H4 (cell line): ENCODE data around the gene TAPBP. TPM values are rescaled to one million over a fixed set of nuclear protein-coding genes. Genes with fewer than 3 reads are reported as not detected.

ENCODE experiments used
- DNase-seq: peaks from one replicate; pipeline ENCODE4 v3.0.0-alpha.2; 2015; ENCODE audit warnings: low spot score
- total RNA-seq: library from RNA; depleted of rRNA; stranded (reverse); fragments of >200 nt; shearing (Covaris generic); gene quantifications from 2 replicates; pipeline ENCODE4 v1.2.3, GENCODE V29; 2014

Gene TAPBP
- total RNA-seq, 1 experiment from 2014 or later: 69.8 TPM

- no peak for DNase-seq
These were observed 6.0 kb upstream of the TAPBP start for GRCh38 chr6:33319939-33320314.

DNA sequence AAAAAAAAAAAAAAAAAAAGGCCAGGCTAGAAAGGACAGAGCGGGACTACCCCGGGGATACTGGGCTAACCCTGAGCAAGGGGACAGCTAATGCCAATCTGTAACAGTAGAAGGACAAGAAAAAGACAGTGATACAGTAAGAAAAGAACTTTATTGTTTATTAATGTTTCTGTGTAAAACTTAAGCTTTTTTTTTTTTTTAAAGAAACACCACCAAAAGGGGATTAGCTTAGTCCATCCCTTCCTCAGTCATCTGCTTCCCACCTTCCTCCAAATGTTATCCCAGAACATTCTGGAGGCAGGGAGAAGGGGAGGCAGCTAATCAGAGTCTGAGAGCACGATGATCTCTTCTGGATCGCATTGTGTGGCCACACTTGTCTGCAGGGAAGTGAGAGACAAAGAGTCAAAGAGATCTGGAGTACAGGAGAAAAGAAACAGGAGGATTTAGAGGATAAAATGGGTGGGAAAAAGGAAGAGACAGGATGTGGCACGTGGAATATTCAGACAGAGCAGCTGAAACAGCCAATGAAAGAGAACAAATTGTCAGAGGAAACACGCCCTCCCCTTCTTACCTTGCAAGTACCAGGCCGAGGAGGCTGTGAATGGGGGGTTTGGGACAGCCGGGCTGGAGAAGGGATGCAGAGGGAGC lies 4.7 kb upstream of the TAPBP start:
- no peak for DNase-seq

DNA sequence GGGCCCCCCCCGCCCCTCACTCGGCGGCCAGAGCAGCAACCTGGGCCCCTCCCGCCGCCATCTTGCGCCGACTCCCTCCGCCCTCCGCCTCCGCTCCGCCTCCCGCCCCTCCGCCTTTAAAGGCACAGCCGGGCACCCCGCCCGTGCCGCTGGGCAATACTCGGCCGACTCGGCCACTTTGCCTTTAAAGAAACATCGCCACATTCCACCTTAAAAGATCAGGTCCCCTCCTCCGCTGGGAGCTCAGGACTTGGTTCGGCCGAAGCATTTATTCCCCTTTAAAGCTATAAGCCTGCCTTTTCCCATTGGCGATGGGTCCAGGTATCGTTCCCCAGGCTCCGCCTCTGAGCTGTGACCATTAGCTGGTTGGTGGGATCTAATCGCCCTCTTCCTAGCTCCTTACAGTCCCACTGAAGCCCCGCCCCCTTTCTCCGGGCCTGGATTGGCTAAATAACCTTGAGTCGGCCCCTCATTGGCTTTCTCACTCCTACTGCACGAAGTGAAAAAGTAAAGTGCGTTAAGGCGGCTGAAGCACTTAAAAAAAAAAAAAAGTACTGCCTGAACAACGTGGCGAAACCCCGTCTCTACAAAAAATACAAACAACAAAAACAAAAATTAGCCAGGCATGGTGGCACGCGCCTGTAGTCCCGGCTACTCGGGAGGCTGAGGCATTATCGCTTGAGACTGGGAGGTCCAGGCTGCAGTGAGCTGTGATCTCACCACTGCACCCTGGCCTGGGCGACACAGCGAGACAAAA lies 4.0 kb upstream of the TAPBP start, which contains the start of gene ZBTB22:
Gene ZBTB22 (minus strand): TSS at position 76 of the 757 bp plus-strand sequence. CDS start 828 bp downstream, outside the sequence.
- peak; percentile 97 for DNase-seq

DNA sequence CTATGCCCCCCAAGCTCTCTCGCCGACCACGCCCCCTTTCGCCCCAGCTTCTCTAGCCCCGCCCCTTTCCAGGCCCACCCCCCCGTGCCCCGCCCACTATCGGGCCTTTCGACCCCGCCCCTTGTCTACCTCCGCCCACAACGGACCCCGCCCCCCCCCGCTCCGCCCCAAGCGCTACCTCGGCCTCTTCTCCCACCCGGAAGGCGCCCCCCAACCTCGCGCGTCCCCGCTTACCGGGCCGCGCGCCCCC lies 3.5 kb upstream of the TAPBP start:
- DNase-seq: no peak

- no peak for DNase-seq
These were observed 2.9 kb upstream of the TAPBP start for GRCh38 chr6:33316603-33317418.

DNA sequence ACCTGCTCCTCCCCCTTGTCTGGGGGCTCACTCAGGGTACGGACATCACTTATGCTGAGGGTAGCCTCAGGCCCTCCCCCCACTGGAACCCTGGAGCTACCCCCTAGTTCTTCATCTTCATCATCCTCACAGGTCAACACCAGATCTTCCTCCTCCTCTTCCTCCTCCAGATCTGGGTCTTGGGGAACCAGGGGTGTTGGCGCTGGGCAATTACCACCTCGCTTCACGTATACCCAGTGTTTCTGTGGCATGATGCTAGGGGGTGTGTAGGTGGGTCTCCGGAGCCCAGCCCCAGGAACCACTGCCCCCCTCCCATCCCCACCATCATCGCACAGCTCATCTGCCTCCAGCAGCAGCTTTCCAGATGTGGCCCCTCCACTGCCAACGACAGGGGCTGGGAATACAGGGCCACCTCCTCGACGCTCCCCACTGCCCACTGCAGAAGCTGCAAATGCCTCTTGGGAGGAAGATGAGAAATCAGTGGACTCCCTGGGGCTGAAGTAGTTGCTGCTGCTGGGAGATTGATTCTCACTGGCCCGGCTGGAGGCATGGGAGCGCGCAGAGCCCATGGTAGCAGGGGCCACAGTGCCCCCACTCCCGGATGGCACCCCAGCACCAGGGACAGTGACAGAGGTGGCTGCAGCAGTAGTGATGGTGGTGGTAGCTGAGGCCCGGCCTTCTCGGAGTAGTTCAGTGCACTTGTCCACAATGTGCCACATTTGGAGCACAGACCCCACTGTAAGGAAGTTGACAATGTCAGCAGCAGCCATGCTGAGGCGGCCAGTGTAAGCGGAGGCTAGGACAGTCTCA lies 2.1 kb upstream of the TAPBP start:
- DNase-seq: no peak

DNA sequence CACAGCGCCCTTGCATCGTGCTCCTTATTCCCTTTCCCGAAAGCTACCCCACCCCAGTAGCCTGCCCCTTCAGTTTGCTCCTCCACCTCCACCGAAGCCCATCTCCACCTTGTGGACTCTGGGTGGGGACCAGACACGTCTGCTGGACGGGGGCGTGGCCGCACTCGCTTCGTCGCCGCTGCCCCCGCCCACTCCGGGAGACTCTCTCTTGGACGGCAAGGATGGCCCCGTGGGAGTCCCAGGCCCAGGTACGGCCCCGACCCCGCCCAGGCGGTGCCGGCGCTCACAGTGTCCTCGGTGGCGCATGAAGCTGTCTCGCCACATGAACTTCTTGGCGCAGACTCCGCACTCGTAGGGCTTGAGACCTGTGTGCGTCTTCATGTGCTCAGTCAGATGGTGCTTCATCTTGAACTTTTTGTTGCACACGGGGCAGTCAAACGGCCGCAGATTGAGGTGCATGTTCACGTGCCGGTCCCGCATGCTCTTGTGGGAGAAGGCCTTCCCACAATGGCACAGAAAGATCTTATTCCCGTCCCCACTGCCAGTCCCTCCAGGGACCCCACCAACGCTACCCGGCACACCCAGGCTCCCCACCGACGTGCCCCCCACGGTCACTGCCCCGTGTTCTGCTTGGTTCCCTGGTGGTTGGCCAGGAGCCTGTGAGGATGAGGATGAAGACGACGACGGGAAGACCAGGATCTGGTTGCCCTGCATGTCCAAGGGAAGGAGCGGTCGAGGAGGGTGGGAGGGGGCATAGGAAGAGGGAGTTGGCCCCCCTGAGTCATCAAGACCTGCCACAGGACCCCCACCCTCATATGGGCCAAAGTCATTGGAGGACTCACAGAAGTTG lies 1.3 kb upstream of the TAPBP start:
- peak; percentile 4 for DNase-seq

DNA sequence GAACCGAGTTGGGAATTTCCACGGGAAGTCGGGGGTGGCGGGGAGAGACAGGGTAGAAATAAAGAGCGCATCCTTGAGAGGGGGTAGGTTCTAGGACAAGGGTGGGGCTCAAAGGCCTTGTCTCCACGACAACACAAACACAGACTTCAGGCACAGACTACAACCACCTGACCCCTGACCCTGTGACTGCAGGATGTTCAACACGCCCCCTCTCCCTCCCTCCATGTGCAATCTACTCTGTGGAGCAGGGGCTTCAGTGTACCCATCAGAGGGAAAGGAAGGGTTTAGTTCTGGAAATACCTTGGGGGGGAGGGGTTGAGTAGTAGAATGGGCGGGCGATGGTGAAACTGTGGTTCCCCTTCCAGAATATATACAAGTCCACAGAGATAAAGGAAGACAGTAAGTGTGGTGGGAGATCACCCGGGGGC lies 651 bp upstream of the TAPBP start:
- DNase-seq: peak; percentile 39

- DNase-seq: peak; percentile 14
These were observed 671 bp downstream of the TAPBP start for GRCh38 chr6:33313105-33313708.

DNA sequence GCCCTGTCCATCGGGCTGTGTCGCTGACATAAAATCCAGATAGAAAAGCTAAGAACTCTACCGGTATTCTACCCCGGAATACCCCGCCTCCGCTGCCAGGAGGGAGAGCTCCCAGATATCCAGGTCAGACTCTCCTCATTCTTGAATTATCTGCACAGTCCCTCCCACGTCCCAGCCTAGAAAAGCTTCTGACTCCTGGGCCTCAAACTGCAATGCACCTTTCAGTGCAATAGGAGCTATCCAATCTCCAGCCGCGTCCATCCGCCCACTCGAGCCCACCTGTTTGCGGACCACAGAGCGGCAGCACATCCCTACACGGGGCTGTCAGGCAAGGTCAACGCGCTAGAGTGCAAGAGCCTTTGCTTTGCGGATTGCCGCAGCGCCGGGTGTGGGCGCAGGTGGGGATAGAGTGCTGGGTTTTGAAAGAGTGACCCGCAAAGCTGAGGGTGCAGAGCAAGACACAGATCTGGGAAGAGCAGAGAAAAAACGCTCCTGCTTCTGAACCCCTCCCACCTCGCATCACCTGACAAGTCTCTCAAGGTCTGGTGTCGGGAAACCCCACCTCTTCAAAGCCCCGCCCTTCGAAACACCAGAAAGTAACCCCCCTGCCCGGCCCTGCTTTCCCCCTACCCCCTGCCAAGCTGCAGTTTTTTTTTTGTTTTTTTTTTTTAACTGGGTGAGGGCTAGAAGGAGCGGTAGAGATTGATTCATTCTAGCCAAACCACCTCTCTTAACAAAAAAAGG lies 1.3 kb downstream of the TAPBP start:
- DNase-seq: peak; percentile 83

- DNase-seq: no peak
These were observed 7.5 kb downstream of the TAPBP start for GRCh38 chr6:33306356-33306755.

DNA sequence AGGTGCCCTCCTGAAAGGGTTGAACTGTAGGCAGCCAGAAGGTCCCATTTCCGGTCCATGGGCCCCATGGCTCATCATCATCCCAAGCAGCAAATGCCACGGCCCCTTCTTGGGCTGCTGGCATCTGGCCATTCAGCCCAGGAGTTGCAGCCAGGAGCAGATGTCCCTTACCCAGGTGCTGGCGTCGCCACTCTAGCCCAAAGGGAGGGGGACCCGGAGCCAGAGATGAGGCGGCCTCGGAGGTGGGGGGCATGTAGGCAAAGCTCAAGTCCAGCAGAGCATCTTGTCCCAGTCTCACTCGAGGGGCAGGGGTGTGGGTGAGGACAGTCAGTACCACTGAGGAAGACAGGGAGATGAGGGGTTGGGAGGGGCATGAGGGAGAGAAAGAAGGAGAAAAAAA lies 8.8 kb downstream of the TAPBP start:
- no peak for DNase-seq

DNA sequence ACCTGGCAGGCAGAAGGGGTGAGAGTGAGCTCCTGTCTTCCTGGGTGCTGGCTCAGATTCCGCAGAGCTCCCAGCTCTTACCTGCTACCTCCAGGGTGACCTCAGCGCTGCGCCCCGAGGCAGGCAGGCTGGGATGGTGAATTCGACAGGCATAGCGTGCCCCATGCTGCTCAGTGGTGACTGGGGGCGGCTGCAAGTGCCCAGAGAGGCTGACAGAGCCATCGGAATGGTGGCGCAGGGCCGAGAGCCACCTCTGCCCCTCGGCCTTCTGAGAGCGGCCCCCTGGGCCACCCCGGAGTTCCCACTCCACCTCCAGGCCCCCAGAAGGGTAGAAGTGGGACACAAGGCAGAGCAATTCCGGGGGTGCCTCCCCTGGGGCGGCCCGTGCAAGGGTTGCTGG lies 9.7 kb downstream of the TAPBP start:
- DNase-seq: no peak

DNA sequence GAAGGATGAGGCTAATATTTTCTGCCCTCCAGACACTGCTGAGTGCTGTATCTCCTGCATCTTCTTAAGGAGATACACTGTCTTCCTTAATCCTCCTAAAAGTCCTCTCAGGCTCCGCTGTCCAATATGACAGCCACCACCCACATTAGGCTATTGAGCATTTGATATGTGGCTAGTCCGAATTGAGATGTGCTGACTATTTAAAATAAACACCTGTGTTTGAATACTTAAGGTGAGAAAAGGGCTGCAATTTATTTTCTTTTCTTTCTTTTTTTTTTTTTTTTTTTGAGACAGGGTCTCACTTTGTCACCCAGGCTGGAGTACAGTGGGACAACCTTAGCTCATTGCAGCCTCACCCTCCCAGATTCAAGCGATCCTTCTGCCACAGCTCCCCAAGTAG lies 12.0 kb downstream of the TAPBP start:
- no peak for DNase-seq

GRCh38 chr6:33299237-33299944 lies 14.5 kb downstream of the TAPBP start:
- DNase-seq: peak; percentile 80

DNA sequence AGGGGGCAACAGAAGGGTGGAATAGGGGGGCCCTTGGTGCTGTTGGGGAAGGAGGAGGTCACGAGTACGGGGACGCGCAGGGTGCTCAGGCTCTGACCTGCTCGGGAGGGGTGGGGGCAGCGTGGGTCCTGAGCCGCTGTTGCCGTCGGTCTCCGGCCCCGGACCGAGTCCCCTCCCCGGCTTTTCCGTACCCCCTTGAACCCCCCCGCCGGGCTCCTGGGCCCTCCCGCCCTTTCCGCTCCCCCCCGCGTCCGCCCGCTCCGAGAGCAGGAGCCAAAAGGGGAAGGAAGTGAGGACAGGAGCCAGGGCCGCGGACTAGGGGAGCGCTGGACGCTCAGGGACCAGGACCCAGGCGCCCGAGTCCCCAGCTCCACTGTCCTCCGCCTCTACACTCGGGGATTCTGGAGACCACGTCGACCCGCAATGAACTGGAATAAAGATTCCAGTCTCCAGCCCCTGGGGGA lies 15.1 kb downstream of the TAPBP start, which contains the start of gene RGL2:
Gene RGL2 (minus strand): TSS at position 170 of the 464 bp plus-strand sequence. CDS start 332 bp downstream, outside the sequence.
- DNase-seq: peak; percentile 37

GRCh38 chr6:33297956-33298772 lies 15.7 kb downstream of the TAPBP start:
- DNase-seq: peak; percentile 63

GRCh38 chr6:33297406-33297955 lies 16.4 kb downstream of the TAPBP start:
- no peak for DNase-seq
